SH-SY5Y (cell line): Measurements from ENCODE around the gene AFTPH.

Experiments used
- GATA2 ChIP-seq: IDR thresholded peaks from 2 replicates; pipeline ENCODE4 v1.6.1; 2011; ENCODE audit warnings: mild to moderate bottlenecking, low read depth, low read length
- GATA3 ChIP-seq: IDR thresholded peaks from 2 replicates; pipeline ENCODE4 v1.6.1; 2011; ENCODE audit warnings: low read depth, mild to moderate bottlenecking, low read length, moderate library complexity

DNA sequence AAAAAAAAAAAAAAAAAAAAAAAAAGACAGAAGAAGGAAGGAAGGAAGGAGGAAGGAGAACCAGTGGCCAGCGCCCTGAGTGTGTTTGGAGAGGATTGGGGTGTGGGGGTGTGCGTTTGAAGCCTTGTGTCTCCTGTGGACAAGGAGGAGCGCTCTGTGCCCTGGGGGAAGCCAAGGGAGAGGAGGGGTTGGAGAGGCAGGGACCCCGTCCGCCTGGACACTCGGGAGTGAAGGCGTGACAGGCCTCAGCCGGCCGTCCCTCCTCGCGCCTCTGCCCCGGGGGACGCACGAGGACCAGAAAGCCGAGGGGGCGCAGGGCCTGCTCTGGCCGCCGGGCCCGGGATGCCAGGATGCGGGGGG lies 84.7 kb downstream of the AFTPH start:
- no peak for TF ChIP-seq GATA2
- no peak for TF ChIP-seq GATA3
